ENCODE data around the gene CFAP57. TPM values are rescaled to one million over a fixed set of nuclear protein-coding genes. Genes with fewer than 3 reads are reported as not detected.

CFAP57 gene
- total and polyA plus RNA-seq, 2 of the 4 experiments (the other 2 are of a cell fraction) = 0.29 to 0.36 TPM

DNA sequence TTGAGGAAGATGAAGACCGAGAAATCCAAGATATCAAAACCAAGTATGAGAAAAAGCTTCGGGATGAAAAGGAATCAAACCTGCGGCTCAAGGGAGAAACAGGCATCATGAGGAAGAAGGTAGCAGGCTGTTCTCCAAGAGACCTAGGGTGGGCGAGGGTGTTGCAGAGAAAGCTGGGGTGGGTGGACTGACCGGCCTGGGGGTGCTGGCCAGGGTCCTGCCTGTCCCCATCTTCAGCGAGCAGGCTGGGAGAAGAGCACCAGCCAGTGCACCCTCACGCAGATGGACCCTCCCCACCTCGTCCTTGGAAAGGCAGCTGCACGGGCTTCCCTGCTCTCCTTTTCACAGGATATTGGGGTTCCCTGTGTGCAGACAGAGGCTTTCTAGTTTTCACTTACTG is 50.7 kb downstream of the CFAP57 start:
- no peak overlapping the region for H4K8ac ChIP-seq (ENCODE audit: low read depth in 2 of 2, low read length in 2 of 2)
- ChIA-PET CTCF (no interaction called here), POLR2A (ENCODE audit: unreplicated experiment) (no interaction called here)
- no peak overlapping the region for H2BK15ac ChIP-seq (ENCODE audit: low read depth, low read length)
- H2AK9ac ChIP-seq (replicated peaks; ENCODE audit: low read depth, low read length, poor library complexity) = no peak overlapping the region
- no peak overlapping the region for H3K4me3 ChIP-seq (ENCODE audit: insufficient read depth, low read depth, low read length)
- H3K14ac ChIP-seq (replicated peaks; ENCODE audit: low read depth, low read length) = no peak overlapping the region
- H2BK120ac ChIP-seq (ENCODE audit: low read depth, low read length) = no peak overlapping the region
- DNase-seq = no peak
- H4K5ac ChIP-seq (ENCODE audit: low read depth, low read length) = no peak overlapping the region
- H3K27ac ChIP-seq (ENCODE audit: insufficient read depth, low read length) = no peak overlapping the region
- no peaks in the 10 kb centered on the region for H3K27me3 ChIP-seq (ENCODE audit: control insufficient read depth, insufficient read depth, low read length)
- H3K79me1 ChIP-seq (ENCODE audit: low read depth in 1 of 2, low read length in 2 of 2) = no peaks in the 10 kb centered on the region
- H3K9ac ChIP-seq (ENCODE audit: low read depth, low read length) = no peak overlapping the region
- H3K4ac ChIP-seq (ENCODE audit: low read depth, low read length) = no peak overlapping the region
- H4K20me1 ChIP-seq (ENCODE audit: insufficient read depth, low read length) = no peaks in the 10 kb centered on the region
- no peak overlapping the region for H2BK20ac ChIP-seq (ENCODE audit: low read depth, low read length)
- no peak for TF ChIP-seq BHLHE40 (IDR thresholded peaks at IDR 0.05; ENCODE audit: low read depth, low read length)
- TF ChIP-seq MAFK (IDR thresholded peaks at IDR 0.05; ENCODE audit: low read depth, low read length) = no peak
- TF ChIP-seq SMC3 (IDR thresholded peaks at IDR 0.05; ENCODE audit: low read depth, low read length) = no peak
- H3K9me1 ChIP-seq (ENCODE audit: insufficient read depth, low read length) = no peaks in the 10 kb centered on the region
- 74% methylated on average over 2 of the region's 9 CpGs; no CpG with 5 or more reads in 1 of the 2 experiments for WGBS, 2 experiments (ENCODE audit: extremely low coverage in 2 of 2, insufficient read length in 1 of 2)
- no peaks in the 10 kb centered on the region for H3K9me3 ChIP-seq (ENCODE audit: control insufficient read depth, insufficient read depth, low read length)
- dilution Hi-C loops (cut with HindIII; ENCODE audit: low sequenced_read_pairs, unreplicated experiment) = no loop called here
- no peak for ATAC-seq (ENCODE audit: low read depth)
- no peak overlapping the region for H3K4me2 ChIP-seq (ENCODE audit: low read depth, low read length)
- intact Hi-C loops (cut with micrococcal nuclease) = loop anchor here (10.0 kb wide), 1 partner anchor 308 kb away; no protein-coding TSS in a partner anchor
- no peak overlapping the region for H4K91ac ChIP-seq (ENCODE audit: insufficient read depth, low read depth, low read length)
- no peak overlapping the region for H2AK5ac ChIP-seq (ENCODE audit: low read depth, low read length)
- in situ Hi-C loops (cut with MboI; ENCODE audit: low sequenced_read_pairs) = no loop called here
- no peaks in the 10 kb centered on the region for H3K4me1 ChIP-seq (ENCODE audit: control insufficient read depth, insufficient read depth, low read length)
- H2AFZ ChIP-seq (replicated peaks; ENCODE audit: low read length, poor library complexity) = peak overlapping the region; percentile 13
- H3K56ac ChIP-seq (ENCODE audit: extremely low read depth, insufficient read depth, low read length) = no peak overlapping the region
- no peak overlapping the region for H2BK5ac ChIP-seq (ENCODE audit: low read depth, low read length, poor library complexity, severe bottlenecking)
- H3K23ac ChIP-seq (ENCODE audit: low read depth, low read length) = no peak overlapping the region
- no TSS peak for BruUV-seq (replicated peaks)
- H3K36me3 ChIP-seq (ENCODE audit: control insufficient read depth, insufficient read depth, low read length) = no peaks in the 10 kb centered on the region
- H3K18ac ChIP-seq (ENCODE audit: low read depth, low read length) = no peak overlapping the region

Data from IMR-90 (cell line).